Measurements from ENCODE around the gene LAMB3.

LAMB3 gene

DNA sequence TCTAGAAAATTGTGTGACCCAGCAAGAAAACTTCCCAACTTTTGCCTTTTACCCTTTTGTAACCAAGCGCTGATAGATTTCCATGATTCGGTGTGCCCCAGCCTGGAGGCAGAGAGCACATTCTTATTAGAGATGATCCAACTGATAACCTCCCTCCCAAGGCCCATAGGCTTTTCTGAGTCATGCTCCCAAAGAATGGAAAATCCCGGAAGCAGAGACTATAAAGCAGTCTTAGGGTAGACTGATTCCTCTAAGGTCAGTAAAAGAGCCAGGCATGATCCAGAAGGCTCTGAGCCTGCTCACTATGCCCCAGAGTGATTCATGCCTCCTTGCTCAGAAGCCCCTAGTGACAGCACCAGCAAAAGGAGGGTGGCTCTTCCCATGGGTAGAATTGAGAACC, 64.4 kb downstream of the LAMB3 start:
- Histone ChIP-seq H3K9ac (ENCODE audit: low read depth, low read length) (no peak overlapping the region), H3K36me3 (ENCODE audit: control insufficient read depth, insufficient read depth, low read length) (no peaks in the 10 kb centered on the region), H3K27me3 (ENCODE audit: control insufficient read depth, insufficient read depth, low read length) (peaks cover 31% of the 10 kb centered on the region), H3K4me1 (ENCODE audit: control insufficient read depth, insufficient read depth, low read length) (peaks cover 18% of the 10 kb centered on the region; the same call in 1 of the 2 replicates), H3K27ac (ENCODE audit: low read depth, low read length) (no peak overlapping the region), H3K9me3 (ENCODE audit: control insufficient read depth, insufficient read depth, low read length) (no peaks in the 10 kb centered on the region), H3K4me3 (ENCODE audit: low read depth, low read length) (no peak overlapping the region)

- no peaks in the 10 kb centered on the region for H3K9me3 ChIP-seq (ENCODE audit: control insufficient read depth, insufficient read depth, low read length)
- H3K4me3 ChIP-seq (ENCODE audit: low read depth, low read length) = peak overlapping the region; percentile 39
- no peaks in the 10 kb centered on the region for H3K36me3 ChIP-seq (ENCODE audit: control insufficient read depth, insufficient read depth, low read length)
- H3K9ac ChIP-seq (ENCODE audit: low read depth, low read length) = no peak overlapping the region
- peaks cover 31% of the 10 kb centered on the region for H3K27me3 ChIP-seq (ENCODE audit: control insufficient read depth, insufficient read depth, low read length)
- H3K4me1 ChIP-seq (ENCODE audit: control insufficient read depth, insufficient read depth, low read length) = peaks cover 18% of the 10 kb centered on the region; the same call in 1 of the 2 replicates
- no peak overlapping the region for H3K27ac ChIP-seq (ENCODE audit: low read depth, low read length)
Observed at GRCh38 chr1:209586221-209586740, 65.9 kb downstream of the LAMB3 start.

- peaks cover 31% of the 10 kb centered on the region for H3K27me3 ChIP-seq (ENCODE audit: control insufficient read depth, insufficient read depth, low read length)
- H3K36me3 ChIP-seq (ENCODE audit: control insufficient read depth, insufficient read depth, low read length) = no peaks in the 10 kb centered on the region
- peaks cover 18% of the 10 kb centered on the region; the same call in 1 of the 2 replicates for H3K4me1 ChIP-seq (ENCODE audit: control insufficient read depth, insufficient read depth, low read length)
- H3K27ac ChIP-seq (ENCODE audit: low read depth, low read length) = no peak overlapping the region
- no peaks in the 10 kb centered on the region for H3K9me3 ChIP-seq (ENCODE audit: control insufficient read depth, insufficient read depth, low read length)
- H3K4me3 ChIP-seq (ENCODE audit: low read depth, low read length) = peak overlapping the region; percentile 39
- H3K9ac ChIP-seq (ENCODE audit: low read depth, low read length) = no peak overlapping the region
Observed at GRCh38 chr1:209585672-209586071, 66.6 kb downstream of the LAMB3 start.

DNA sequence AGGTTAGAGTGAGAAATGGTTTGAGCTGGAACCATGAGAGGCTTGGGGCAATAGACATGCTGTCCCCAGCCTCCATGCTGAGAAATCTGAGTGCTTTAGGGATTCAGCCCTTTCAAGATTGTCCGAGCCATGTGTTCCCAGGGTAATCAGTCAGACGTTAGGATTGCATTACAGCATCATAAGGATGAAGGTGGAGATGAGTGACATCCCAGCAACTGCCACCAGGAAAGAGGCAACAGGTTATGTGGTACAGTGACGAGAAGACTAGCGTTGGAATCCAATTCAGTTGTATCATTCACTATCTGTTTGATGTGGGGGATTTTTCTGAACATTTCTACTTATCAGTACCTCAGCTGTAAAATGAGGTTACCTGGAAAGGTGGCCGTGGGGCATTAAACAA, 67.0 kb downstream of the LAMB3 start:
- no peak overlapping the region for H3K9ac ChIP-seq (ENCODE audit: low read depth, low read length)
- no peaks in the 10 kb centered on the region for H3K9me3 ChIP-seq (ENCODE audit: control insufficient read depth, insufficient read depth, low read length)

DNA sequence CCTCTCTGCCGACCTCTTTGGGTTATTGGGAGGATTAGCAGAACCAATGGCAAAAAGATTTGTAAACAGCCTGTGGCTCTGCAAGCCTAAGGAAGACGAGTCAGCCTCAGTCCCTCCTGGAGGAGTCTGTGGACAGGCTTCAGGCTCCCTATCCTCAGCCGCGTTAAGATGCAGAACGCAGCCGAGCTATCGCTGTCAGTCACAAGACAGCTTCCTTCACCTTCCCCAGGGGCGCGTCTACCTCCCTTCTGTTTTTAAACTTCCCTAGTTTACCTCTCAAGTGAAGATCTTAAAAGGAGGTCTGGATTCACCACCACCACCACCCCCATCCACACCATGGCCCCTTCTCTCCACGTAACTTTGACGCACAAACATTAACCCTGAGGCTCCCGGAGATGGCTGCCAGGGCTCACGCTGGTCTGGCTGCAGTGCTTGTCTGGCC, 68.0 kb downstream of the LAMB3 start:
- Histone ChIP-seq H3K9me3 (ENCODE audit: control insufficient read depth, insufficient read depth, low read length) (no peaks in the 10 kb centered on the region), H3K36me3 (ENCODE audit: control insufficient read depth, insufficient read depth, low read length) (no peaks in the 10 kb centered on the region), H3K9ac (ENCODE audit: low read depth, low read length) (no peak overlapping the region), H3K4me3 (ENCODE audit: low read depth, low read length) (peak overlapping the region; percentile 58), H3K27ac (ENCODE audit: low read depth, low read length) (no peak overlapping the region), H3K27me3 (ENCODE audit: control insufficient read depth, insufficient read depth, low read length) (peaks cover 31% of the 10 kb centered on the region), H3K4me1 (ENCODE audit: control insufficient read depth, insufficient read depth, low read length) (peaks cover 18% of the 10 kb centered on the region; the same call in 1 of the 2 replicates)

More for the DNA sequence above, 67.0 kb downstream of the LAMB3 start:
- Histone ChIP-seq H3K4me3 (ENCODE audit: low read depth, low read length) (peak overlapping the region; percentile 39), H3K27me3 (ENCODE audit: control insufficient read depth, insufficient read depth, low read length) (peaks cover 31% of the 10 kb centered on the region), H3K27ac (ENCODE audit: low read depth, low read length) (no peak overlapping the region), H3K4me1 (ENCODE audit: control insufficient read depth, insufficient read depth, low read length) (peaks cover 18% of the 10 kb centered on the region; the same call in 1 of the 2 replicates), H3K36me3 (ENCODE audit: control insufficient read depth, insufficient read depth, low read length) (no peaks in the 10 kb centered on the region)

DNA sequence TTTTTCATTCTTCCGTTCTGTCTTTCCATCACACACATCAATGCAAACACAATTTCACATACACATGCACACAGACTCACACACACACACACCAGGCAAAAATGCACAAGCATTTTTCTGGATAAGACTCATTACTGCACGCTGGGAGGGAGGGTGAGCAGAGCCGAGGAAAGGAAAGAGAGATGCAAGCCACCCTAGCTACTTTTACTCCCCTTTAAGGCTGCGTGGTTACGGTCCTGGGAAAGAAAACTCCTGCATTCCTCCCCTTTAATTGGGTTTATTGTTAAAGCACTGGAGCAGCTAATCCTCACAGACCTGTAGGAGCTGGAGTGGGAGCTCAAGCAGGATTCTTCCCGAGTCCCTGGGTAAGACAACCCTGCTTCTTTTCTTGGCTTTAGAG, 68.8 kb downstream of the LAMB3 start, which contains the start of gene CAMK1G:
Gene CAMK1G, plus strand, starts transcription at position 307 of the 400 bp plus-strand sequence. CDS start 11,270 bp downstream, outside the sequence.
- H3K4me1 ChIP-seq (ENCODE audit: control insufficient read depth, insufficient read depth, low read length) = peaks cover 18% of the 10 kb centered on the region; the same call in 1 of the 2 replicates
- H3K27me3 ChIP-seq (ENCODE audit: control insufficient read depth, insufficient read depth, low read length) = peaks cover 31% of the 10 kb centered on the region
- no peak within 1 kb of the TSS for H3K9ac ChIP-seq (ENCODE audit: low read depth, low read length)
- peak within 1 kb of the TSS; percentile 43 for H3K27ac ChIP-seq (ENCODE audit: low read depth, low read length)
- H3K9me3 ChIP-seq (ENCODE audit: control insufficient read depth, insufficient read depth, low read length) = no peaks in the 10 kb centered on the region
- H3K4me3 ChIP-seq (ENCODE audit: low read depth, low read length) = peak within 1 kb of the TSS; percentile 58
- no peaks in the 10 kb centered on the region for H3K36me3 ChIP-seq (ENCODE audit: control insufficient read depth, insufficient read depth, low read length)

- H3K4me3 ChIP-seq (ENCODE audit: low read depth, low read length) = no peak overlapping the region
- peaks cover 18% of the 10 kb centered on the region for H3K27me3 ChIP-seq (ENCODE audit: control insufficient read depth, insufficient read depth, low read length)
- no peak overlapping the region for H3K27ac ChIP-seq (ENCODE audit: low read depth, low read length)
- no peak overlapping the region for H3K9ac ChIP-seq (ENCODE audit: low read depth, low read length)
- 0 out of 2 replicates have a peak, but pooled peaks cover 12% of the 10 kb centered on the region for H3K4me1 ChIP-seq (ENCODE audit: control insufficient read depth, insufficient read depth, low read length)
- H3K9me3 ChIP-seq (ENCODE audit: control insufficient read depth, insufficient read depth, low read length) = no peaks in the 10 kb centered on the region
- H3K36me3 ChIP-seq (ENCODE audit: control insufficient read depth, insufficient read depth, low read length) = no peaks in the 10 kb centered on the region
Observed at GRCh38 chr1:209580577-209580976, 71.6 kb downstream of the LAMB3 start.

DNA sequence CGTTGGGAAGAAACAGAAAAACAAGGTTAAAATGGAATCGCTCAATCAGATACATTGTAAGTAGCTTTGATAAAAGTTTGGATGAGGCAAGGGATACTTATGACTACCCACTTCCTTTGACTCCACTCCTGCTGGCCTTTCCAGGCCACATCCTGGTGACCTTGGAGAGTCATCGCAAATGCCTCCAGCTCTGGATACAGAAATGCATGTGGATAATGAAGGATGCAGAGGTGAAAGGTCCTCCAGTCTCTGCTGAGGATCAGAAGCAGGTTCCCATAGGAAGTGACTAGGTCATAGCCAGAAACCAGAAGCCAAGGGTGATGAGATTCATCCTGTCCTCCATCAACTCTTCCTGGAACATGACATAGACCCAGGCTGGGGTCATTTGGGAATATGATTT, 74.9 kb downstream of the LAMB3 start:
- Histone ChIP-seq H3K36me3 (ENCODE audit: control insufficient read depth, insufficient read depth, low read length) (no peaks in the 10 kb centered on the region), H3K9ac (ENCODE audit: low read depth, low read length) (no peak overlapping the region), H3K27me3 (ENCODE audit: control insufficient read depth, insufficient read depth, low read length) (no peaks in the 10 kb centered on the region; the same call in none of the 2 replicates), H3K9me3 (ENCODE audit: control insufficient read depth, insufficient read depth, low read length) (no peaks in the 10 kb centered on the region), H3K4me1 (ENCODE audit: control insufficient read depth, insufficient read depth, low read length) (0 out of 2 replicates have a peak, but pooled peaks cover 3% of the 10 kb centered on the region), H3K27ac (ENCODE audit: low read depth, low read length) (no peak overlapping the region), H3K4me3 (ENCODE audit: low read depth, low read length) (no peak overlapping the region)

DNA sequence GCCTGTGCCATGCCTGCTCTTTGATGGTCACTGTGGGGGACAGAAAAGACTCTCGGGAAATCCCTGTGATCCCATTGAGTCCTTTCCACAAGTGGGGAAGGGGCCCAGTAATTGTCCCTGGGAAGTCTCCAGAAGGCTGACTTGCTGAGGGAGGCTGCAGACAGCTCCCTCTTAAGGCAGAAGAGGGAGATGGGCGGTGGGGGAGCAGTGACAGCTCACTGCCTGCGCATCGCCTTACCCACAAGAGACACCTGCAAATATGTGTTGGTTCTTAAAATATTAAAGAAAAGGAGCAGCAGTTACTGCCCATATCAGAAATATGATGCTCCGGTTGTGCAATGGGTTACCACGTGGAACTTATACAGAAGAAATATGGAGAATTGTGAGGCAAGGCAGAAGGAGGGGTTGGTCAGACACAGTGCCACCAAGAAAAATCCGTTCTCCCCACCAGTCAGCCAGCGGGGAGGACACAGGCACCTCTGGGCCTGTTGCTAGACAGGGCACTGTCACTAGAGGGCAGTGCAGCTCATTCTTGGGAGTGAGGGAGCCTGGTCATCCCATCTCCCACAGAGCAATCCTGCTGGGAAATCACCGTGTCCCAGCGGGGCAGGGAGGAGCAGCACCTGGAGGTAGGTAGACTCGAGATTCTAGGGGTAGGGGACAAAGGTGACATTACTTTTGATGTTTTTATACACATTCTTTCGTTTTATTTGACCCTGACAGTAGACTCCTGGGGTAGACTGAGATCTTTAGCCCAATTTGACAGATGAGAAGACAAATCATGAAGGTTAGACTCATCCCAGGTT, 75.6 kb downstream of the LAMB3 start:
- Histone ChIP-seq H3K27ac (ENCODE audit: low read depth, low read length) (no peak overlapping the region), H3K9me3 (ENCODE audit: control insufficient read depth, insufficient read depth, low read length) (no peaks in the 10 kb centered on the region), H3K4me1 (ENCODE audit: control insufficient read depth, insufficient read depth, low read length) (0 out of 2 replicates have a peak, but pooled peaks cover 3% of the 10 kb centered on the region), H3K36me3 (ENCODE audit: control insufficient read depth, insufficient read depth, low read length) (no peaks in the 10 kb centered on the region), H3K27me3 (ENCODE audit: control insufficient read depth, insufficient read depth, low read length) (no peaks in the 10 kb centered on the region; the same call in none of the 2 replicates), H3K9ac (ENCODE audit: low read depth, low read length) (no peak overlapping the region), H3K4me3 (ENCODE audit: low read depth, low read length) (no peak overlapping the region)

- H3K36me3 ChIP-seq (ENCODE audit: control insufficient read depth, insufficient read depth, low read length) = no peaks in the 10 kb centered on the region
- H3K4me3 ChIP-seq (ENCODE audit: low read depth, low read length) = no peak overlapping the region
- H3K4me1 ChIP-seq (ENCODE audit: control insufficient read depth, insufficient read depth, low read length) = peaks cover 4% of the 10 kb centered on the region; the same call in 1 of the 2 replicates
- H3K27ac ChIP-seq (ENCODE audit: low read depth, low read length) = no peak overlapping the region
- no peaks in the 10 kb centered on the region for H3K9me3 ChIP-seq (ENCODE audit: control insufficient read depth, insufficient read depth, low read length)
- no peak overlapping the region for H3K9ac ChIP-seq (ENCODE audit: low read depth, low read length)
- H3K27me3 ChIP-seq (ENCODE audit: control insufficient read depth, insufficient read depth, low read length) = no peaks in the 10 kb centered on the region; the same call in none of the 2 replicates
Observed at GRCh38 chr1:209570743-209571142, 81.5 kb downstream of the LAMB3 start.

Measured in HUES48 (cell line).